Left ventricle myocardium superior (tissue), 1 donor: Measurements from ENCODE around the gene CD9. TPM values are rescaled to one million over a fixed set of nuclear protein-coding genes. Genes with fewer than 3 reads are reported as not detected.

ENCODE experiments used
- ATAC-seq: fragments of 200-7000 bp; cut with Tn5 transposase; one replicate; pipeline ENCODE4 v1.9.1; 2020; ENCODE audit warnings: mild to moderate bottlenecking, moderate library complexity
- DNase-seq: peaks from one replicate; pipeline ENCODE4 v3.0.0-alpha.2; 2020
- intact Hi-C: fragments of 100-400 bp; cut with micrococcal nuclease; formaldehyde crosslinking; loops from one replicate; pipeline ENCODE4 v1.11.0; 2022
- total RNA-seq: library from RNA; stranded (reverse); fragmentation: NEBNext Ultra II Directional; extraction: Animal tissue kit (Norgen Biotek cat#: 25700); gene quantifications from one replicate; pipeline ENCODE4 v1.2.1, GENCODE V29; 2021
- donor health status: DM: no; HTN: yes; CAD: no; lungs with severe emphysema.

Gene CD9
- total RNA-seq, 1 donor from 2014 or later: 39.2 TPM

DNA sequence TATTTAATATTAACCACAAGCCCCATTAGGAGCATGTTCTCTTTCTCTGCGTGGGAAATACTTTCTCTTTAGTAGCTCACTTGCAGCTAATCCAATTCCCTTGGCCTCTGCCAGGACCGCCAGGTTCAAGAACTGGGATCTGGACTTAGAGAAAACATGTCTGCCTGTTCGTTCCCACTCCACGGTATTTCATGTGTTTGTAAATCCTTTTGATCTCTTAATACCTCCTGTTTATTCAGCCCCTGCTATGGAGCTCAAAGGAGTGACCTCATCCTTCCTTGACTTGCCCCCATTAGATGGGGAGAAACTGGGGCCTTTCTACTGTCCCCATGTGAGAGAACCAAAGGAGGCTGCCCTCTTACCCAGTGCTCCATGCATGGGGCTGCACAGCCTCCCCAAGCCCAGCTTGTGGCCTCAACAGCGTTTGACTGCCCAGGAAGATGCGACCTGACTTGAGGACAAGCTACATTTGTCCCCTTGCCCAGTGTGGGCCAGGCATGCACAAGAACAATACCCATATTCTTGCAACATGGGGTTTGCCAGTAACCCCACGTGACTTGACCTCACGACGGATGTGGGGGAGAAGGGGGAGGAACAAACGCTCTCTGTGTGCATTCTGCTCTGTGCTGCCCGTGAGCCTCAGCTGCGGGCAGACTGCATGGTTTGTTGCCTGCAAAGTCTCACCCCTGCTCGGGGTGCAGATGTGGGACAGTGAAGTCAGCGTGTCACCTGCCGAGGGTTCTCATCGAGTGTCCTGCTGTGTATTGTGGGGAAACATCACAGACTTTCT is 30.3 kb downstream of the CD9 start:
- peak; percentile 6 for ATAC-seq

DNA sequence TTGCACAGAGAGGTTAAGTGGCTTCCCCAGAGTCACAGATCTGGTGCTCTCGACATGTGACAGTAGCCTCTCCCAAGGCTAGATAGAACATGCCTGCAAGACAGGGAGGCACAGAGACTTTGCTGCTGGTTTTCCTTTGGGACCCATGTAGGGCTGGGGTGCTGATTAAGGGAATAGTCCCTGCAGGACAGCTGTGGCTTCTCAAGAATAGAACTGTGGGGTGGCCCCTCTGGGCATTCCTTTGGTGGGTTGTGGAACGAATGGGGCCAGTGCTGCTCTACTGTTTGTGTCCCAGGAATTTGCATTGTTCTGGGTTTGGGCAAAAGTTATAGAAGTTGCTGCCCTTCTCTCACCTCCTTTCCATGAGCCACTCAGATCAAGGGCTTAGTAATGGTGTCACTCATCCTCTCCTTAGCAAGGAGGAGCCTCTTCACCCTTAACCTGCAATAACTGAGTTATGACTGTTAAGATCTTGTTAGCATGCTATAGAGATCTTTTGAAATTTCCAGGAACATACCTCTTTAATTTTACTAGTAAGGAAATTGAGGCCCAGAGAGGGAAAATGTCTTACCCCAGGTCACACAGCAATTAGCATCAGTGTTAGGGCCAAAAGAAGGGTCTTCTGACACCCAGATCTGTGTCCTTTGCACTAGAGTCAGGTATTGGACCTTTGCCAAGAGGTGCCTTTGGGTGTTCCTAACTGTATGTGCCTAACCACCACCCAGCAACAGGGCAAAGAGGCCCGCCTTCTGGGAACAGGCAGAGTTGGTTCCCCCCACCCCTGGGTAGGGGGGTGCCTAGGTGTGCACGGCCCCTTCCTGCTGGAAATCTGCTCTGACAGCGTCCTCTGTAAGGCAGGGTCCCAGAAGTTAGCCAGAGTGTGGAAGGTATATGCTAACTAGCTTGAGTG is 31.4 kb downstream of the CD9 start:
- DNase-seq (no peak), ATAC-seq (no peak)
- intact Hi-C loops: no loop called here

More for the DNA sequence above, 30.3 kb downstream of the CD9 start:
- intact Hi-C loops: no loop called here
- DNase-seq: peak; percentile 51

DNA sequence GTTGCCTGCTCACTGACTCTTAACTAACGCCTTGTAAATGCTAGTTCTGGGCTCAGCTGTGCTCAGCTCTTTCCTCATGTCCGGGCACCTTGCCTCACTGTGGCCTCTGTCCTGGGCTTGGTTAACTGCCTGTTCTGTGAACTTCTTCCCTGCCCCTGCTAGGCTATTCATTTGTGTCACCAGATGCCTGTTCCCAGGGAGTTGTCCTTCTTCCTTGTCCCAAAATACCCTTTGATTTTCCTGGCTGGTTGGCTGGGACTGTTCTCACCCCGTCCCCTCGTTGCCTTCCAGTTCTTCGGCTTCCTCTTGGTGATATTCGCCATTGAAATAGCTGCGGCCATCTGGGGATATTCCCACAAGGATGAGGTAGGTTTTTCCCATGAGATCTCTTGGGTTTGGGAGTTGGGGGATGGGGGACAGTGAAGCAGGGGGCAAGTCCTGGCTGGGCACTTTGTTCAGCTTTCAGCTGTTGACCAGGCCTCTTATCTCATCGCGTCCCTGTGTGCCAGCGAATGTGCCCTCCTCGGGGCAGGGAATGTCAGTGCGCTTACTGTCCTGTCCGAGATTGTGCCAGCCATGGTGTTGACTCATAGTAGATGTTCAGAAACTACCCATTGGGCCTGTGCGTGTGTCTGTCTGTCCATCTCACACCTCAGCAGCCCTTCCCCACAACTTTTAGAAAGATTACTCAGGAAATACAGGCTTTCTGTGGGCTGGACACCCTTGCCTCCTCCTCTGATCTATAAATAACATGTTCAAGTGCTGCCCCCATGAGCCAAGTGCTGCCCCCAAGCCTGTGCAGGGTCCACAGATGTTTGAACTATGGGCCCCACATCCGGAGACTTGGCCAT is 33.1 kb downstream of the CD9 start:
- no peak for DNase-seq
- intact Hi-C loops: no loop called here
- ATAC-seq: peak; percentile 45

DNA sequence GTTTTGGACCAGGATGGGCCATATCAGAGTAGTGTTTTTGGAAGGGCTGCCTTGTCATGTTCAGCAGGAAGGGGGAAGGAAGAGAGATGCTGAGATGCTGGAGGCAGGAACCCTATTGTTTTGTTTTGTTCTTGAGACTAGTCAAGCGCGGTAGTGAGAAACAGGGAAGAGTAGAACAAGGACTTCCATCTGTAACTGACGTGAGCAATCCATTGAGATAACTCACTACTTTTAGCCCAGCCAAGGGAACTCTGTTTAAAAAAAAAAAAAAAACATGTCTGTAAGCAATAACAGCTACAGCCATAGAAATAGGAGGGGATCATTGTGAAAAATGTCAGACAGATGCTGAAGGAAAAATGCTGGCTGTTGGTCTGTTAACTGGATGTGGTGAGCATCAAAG is 34.0 kb downstream of the CD9 start:
- intact Hi-C loops: no loop called here
- ATAC-seq (peak; percentile 8), DNase-seq (no peak)

DNA sequence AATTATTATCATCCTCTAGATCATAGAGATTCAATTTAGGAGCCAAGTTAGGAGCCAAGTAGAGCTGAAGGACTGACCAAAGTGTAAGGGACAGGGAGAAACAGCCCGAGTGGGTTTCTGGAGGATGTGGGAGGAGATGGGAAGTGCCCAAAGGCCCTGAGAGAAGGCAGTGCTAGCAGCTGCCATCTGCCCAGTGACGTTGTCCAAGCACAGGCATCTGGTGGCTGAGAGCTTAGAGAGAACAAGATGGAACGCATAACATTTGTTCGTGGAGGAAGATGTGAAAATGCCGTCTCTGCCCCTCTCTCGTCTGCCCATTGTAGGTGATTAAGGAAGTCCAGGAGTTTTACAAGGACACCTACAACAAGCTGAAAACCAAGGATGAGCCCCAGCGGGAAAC is 34.7 kb downstream of the CD9 start:
- ATAC-seq (no peak), DNase-seq (no peak)
- intact Hi-C loops: no loop called here

DNA sequence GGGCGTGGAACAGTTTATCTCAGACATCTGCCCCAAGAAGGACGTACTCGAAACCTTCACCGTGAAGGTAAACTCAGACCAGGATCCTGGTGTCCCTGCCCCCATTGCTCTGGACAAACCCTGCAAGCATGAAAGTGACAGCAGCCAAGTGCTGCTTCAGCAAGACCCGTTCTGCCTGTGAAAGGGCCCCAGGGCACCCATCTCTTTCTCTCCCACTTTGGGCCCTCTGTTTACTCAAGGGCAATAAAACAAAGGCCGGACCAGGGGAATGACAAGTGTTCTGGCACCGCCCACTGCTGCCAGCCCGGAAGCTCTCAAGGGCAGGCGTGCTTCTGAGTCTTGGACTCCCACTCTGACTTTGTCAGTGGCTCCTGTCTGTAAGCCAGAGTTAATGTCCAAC is 35.3 kb downstream of the CD9 start:
- DNase-seq (peak; percentile 57), ATAC-seq (peak; percentile 43)
- intact Hi-C loops: no loop called here

DNA sequence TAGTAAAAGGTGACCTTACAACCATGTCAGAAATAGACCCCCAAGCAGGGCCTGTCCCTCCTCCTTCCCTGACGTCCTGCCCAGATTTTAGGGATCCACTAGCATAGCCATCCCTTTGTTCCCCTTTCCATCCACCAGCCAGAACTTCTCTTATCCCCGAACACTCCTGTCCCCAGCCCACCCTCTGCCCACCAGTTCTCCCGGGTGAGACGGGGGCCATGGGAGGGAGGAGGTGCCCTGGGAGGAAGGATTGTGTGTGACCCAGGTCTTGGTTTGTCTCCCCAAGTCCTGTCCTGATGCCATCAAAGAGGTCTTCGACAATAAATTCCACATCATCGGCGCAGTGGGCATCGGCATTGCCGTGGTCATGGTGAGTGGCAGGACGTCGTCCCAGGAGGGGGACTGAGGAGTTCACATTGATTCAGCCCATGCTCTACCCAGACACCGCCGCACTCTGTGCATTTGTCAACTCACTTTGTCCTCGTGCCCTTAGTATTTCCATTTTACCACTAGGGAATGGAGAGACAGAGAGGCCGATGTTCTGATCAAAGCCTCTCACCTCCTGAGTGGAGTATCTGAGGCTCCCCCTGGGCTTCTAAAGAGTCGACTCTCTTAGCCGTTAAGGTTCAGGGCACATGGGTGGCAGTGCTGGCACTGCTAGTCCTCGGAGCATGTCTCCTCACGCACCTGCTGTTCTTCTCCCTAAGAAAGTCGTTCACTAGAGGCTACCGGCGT is 35.9 kb downstream of the CD9 start:
- ATAC-seq: no peak
- intact Hi-C loops: no loop called here
- no peak for DNase-seq

DNA sequence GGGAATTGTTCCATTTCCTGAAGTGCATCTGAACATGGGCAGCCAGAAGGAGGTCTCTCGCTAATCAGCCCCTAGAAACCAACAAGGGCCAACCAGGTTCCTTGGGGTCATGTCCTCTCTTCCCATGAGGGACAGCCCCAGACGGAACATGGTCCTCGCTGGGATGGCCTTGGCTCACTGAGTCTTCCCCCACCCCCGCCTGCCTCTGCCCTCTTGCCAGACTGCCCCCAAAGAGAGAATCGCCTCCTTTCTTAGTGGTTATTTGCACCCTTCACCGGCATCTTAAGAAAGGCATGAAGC is 36.4 kb downstream of the CD9 start:
- no peak for ATAC-seq
- intact Hi-C loops: no loop called here
- DNase-seq: no peak

DNA sequence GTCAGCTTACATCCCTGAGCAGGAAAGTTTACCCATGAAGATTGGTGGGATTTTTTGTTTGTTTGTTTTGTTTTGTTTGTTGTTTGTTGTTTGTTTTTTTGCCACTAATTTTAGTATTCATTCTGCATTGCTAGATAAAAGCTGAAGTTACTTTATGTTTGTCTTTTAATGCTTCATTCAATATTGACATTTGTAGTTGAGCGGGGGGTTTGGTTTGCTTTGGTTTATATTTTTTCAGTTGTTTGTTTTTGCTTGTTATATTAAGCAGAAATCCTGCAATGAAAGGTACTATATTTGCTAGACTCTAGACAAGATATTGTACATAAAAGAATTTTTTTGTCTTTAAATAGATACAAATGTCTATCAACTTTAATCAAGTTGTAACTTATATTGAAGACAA is 37.6 kb downstream of the CD9 start:
- ATAC-seq (no peak), DNase-seq (no peak)
- intact Hi-C loops: no loop called here

DNA sequence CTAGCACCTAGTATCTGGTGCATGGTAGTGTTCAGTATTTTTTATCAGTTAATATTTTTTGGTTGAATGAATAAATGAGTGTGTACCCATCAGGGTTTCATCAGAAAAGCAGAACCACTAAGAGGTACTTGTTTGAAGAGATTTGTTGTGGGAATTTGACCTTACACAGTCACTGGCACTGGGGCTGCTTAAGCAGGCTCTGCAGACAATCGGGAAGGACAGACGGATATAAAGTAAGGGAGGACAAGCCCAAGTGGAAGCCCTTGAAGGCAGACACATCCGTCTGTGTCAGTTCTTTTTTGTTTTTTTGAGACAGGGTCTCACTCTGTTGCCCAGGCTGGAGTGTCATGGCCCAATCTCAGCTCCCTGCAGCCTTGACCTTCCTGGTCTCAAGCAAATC is 38.7 kb downstream of the CD9 start:
- DNase-seq: no peak

DNA sequence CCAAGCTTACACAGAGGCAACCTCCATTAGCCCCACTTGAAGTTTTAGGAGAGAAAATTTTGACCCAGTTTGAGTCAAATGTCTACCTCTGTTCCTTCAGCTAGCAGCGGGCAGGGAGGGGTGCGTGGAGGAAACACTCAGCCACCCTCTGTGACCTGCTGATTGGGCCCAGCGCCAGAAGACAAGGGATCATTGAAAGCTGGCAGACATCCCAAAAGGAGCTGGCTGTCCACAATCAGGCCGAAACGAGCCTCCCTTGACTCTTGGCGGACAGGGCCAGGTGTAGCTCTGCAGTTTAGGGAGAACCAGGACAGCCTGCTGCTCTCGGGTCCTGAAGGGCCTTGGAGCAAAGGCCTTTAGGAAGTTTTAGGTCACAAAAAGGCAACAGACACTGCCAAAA is 41.3 kb downstream of the CD9 start:
- intact Hi-C loops: no loop called here
- DNase-seq (peak; percentile 76), ATAC-seq (peak; percentile 85)

More for the DNA sequence above, 38.7 kb downstream of the CD9 start:
- intact Hi-C loops: no loop called here
- no peak for ATAC-seq

DNA sequence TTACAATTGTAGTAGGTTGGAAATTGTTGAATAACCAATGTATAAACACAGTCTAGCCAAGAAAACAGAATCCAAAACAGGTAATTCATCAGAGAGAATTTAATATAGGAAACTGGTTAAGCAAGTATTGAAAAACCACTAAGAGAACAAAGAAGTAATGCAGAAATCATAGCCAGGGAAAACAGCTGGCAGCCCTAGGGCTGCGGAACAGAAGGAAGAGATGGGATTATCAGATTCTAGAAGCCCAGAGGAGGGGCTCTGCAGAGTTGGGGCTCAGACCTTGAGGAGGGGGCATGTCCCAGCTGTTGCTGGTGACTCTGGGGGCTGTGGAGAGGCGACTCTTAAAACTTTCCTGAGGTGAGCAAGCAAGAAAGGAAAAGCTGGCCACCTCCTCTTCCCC is 49.4 kb downstream of the CD9 start:
- ATAC-seq (no peak), DNase-seq (no peak)
- intact Hi-C loops: no loop called here

DNA sequence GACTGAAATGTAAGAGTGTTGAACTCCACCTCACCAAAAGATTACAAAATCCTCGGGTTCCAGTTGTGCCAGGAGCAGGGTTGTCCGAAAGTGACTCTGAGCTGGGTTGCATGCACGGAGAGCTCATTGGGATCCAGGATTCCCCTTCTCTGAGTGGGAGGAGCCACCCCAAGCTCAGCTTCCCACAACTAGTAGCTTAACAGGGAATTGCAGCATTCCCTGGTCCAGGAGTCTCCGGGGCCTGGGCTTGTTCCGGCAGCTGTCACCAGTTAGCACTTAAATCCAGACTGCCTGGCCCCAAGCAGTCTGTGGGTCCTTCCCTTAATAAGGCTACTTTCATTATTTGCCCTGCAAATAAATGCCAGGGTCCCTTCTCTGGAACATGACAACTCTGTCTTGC is 50.1 kb downstream of the CD9 start:
- ATAC-seq (peak; percentile 59), DNase-seq (no peak)
- intact Hi-C loops: no loop called here

DNA sequence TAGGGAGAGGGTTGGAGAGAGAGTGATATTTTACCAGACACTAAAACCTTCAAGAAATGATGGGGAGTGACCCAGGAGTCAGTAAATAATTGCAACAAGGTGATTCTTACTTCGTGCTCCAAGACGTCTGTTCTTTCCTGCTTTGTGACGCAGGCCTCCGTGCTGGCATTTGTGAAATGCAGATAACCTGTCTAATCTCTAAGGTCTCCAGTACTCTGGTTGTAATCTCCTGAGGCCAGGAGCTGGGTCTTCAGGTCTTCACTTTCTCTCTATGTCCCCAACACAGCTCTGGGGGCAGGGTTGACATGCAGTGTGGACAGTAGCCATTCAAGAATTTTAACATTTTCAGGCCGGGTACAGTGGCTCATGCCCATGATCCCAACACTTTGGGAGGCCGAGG is 53.1 kb downstream of the CD9 start:
- ATAC-seq (no peak), DNase-seq (no peak)
- intact Hi-C loops: no loop called here

DNA sequence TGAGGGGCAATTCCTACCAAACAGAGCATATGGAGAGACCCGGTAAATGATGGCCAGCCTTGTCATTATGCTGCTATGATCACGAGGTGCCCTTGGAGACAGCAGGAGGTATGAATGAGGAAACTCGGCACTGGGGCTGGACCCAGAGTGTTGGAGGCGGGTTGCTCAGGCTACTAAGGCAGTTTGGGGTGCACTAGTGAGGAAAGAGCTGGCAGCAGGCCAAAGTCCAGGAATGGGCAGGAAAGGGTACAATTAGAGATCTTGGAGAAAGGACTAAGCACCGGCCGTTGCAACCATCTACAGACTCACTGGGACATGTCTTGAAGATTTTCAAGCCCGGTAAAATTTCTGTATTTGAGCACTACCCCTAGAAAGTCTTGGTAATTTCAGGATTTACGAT is 54.3 kb downstream of the CD9 start:
- ATAC-seq (no peak), DNase-seq (no peak)
- intact Hi-C loops: no loop called here

DNA sequence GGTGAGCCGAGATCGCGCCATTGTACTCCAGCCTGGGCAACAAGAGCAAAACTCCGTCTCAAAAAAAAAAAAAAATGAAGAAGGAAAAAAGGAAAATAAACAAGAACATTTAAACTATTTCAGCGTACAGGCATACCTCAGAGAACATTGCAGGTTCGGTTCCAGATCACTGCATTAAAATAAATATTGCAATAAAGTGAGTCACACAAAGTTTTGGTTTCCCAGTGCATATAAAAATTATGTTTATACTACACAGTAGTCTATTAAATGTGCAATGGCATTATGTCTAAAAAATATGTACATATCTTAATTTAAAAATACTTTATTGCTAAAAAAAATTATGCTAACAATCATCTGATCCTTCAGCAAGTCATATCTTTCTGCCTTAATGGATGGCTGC is 56.8 kb downstream of the CD9 start:
- intact Hi-C loops: no loop called here
- DNase-seq (no peak), ATAC-seq (no peak)

DNA sequence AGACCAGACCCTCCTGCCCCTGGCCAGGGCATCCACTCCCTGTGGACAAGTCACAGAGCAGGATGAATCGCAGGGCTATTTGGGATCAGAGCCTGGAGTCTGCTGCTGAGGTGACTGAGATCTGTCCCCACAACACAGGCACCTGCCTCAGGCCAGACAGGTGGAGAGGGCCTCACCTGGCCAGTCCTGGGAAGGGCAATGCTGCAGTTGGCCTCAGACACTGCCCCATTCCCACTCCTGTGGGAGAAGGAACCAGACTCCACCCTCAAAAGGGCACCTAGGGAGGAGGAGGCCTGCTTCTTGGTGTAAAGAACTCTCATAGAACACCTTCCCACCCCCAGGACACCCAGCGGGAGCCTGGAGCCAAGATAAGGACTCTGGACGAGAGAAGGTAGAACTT is 62.0 kb downstream of the CD9 start:
- DNase-seq (no peak), ATAC-seq (no peak)
- intact Hi-C loops: no loop called here

DNA sequence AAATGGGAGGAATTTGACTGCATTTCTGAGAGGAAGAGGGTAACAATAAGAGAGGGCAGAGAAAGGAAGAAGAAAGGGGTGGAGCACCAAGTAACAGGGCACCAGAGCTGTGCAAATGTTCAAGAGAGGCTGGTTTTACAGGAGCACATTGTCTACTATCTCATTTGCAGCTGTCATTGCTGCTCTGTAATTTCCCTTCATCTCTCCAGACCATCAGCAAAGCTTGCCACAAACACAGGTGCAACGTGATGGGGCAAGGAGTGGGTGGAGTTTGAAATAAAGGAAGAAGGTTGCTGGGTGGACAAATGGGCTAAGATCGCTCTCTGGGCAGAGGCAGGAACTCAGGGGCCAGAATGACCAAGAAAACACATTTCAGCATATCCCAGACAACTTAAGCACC is 62.4 kb downstream of the CD9 start:
- intact Hi-C loops: no loop called here
- ATAC-seq (no peak), DNase-seq (no peak)

DNA sequence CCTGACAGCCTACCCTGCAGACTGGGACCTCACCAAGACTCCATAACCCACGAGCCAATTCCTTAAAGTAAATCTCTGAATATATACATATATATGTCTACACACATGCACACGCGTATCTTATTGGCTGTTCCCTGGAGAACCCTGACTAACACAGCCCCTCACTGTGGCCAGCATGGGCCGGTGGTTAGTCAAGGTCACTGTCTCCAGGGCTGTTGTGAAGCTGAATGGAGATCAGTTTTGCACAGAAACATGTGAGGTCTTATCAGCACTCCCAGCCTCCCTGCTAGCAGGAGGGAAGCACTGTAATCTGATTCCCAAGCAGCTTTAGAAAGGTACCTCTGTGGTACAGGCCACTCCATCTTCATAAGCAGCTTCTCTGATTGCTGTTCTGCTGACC is 63.7 kb downstream of the CD9 start:
- ATAC-seq (no peak), DNase-seq (no peak)
- intact Hi-C loops: no loop called here
